ENCODE results near the gene ADAMTS12.

ADAMTS12 gene

GRCh38 chr5:33701951-33702350 lies 189.8 kb downstream of the ADAMTS12 start:
- no peak for DNase-seq

GRCh38 chr5:33701251-33701650 lies 190.5 kb downstream of the ADAMTS12 start:
- DNase-seq = no peak

GRCh38 chr5:33696411-33696810 lies 195.4 kb downstream of the ADAMTS12 start:
- DNase-seq = no peak

DNA sequence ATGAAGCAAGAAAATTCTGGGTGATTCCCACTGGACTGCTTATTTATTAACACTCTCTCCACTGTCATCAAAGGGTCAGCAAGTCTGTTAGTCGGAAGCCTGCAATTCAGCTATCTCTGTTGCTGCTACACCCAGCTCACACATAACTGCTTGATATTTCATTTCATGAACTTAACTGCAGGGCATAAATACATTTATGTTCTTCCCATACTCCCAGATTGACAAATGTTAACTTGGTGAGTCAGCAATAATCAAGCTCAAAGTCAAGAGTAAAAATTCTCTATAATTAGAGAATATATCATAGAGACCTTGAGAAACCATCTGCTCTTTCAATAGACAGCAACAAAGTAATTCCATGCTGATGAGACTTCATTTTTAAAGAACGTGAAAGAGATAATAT lies 198.8 kb downstream of the ADAMTS12 start:
- DNase-seq = no peak

- no peak for DNase-seq
These were observed 199.9 kb downstream of the ADAMTS12 start for GRCh38 chr5:33691856-33692255.

DNA sequence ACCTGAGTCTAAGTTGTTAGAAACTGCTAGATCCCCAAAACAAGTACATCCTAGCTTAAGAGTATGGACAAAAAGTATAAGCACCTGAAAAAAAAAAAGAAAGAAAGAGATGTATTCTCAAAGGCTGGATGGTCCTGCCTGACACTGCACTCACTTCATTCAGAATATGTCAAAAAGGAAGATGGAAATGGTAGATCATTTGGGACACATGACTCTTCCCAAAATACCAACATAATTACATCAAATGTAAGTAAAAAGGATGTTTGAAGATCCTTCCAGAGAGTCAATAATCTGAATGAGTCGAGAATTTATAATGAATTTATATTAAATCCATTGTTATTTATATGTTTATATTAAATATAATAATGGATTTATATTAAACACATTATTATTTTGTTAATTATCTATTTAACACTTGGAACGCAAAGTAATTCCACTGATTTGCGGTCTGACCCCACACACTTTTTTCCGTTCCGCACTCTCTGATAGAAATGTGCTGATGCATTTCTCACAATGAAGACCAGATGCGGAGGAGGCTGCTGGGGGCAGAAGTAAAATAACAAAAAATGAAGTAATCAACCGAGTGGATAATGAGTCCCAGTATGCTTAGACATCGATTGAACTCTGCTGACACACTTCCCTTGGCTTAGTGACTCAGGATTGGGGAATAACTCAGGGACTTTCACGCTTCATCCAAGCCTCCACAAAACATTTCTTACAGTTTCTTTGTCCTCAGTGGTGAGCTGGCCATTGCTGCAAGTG lies 201.2 kb downstream of the ADAMTS12 start:
- no peak for DNase-seq

- no peak for DNase-seq
These were observed 203.3 kb downstream of the ADAMTS12 start for GRCh38 chr5:33688526-33688925.

GRCh38 chr5:33688066-33688465 lies 203.7 kb downstream of the ADAMTS12 start:
- no peak for DNase-seq

DNA sequence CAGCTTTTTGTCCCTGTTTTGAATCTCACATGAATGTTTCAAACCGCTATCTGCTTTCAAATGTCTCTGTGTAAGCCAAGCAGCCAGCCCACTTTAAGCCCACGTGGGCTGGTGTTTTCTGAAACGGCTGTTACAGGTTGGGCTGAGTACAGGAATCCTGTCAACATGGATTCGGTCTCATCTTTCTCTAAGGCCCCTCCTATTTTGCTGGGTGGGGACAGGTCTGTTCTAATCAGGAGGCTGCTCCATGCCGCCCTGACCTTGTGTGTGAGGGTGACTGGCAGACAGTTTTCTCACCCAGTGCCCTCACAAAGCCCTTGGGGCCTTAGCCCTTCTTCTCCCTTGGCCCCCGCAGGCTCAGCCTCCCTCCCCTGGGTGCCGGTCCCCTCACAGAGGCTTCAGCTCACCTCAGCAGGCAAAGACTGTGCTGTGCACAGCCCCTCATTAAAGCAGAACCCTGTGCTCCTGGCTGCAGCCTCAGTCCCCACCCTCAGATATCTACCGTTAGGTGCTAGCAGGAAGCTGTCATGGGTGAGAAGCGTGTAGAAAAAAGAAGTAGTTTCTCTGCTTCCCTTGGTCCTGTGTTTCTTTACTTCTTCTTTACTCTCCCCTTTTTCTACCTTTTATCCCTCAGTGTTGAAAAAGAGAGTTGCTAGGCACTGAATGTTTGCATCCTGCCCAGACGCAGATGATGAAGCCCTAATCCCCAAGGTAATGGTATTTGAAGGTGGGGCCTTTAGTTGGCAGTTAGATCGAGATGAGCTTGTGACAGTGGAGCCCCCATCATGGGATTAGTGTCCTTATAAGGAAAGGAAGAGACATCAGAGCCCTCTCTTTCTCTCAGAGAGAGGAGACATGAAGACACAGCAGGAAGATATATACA lies 205.7 kb downstream of the ADAMTS12 start:
- DNase-seq = no peak

DNA sequence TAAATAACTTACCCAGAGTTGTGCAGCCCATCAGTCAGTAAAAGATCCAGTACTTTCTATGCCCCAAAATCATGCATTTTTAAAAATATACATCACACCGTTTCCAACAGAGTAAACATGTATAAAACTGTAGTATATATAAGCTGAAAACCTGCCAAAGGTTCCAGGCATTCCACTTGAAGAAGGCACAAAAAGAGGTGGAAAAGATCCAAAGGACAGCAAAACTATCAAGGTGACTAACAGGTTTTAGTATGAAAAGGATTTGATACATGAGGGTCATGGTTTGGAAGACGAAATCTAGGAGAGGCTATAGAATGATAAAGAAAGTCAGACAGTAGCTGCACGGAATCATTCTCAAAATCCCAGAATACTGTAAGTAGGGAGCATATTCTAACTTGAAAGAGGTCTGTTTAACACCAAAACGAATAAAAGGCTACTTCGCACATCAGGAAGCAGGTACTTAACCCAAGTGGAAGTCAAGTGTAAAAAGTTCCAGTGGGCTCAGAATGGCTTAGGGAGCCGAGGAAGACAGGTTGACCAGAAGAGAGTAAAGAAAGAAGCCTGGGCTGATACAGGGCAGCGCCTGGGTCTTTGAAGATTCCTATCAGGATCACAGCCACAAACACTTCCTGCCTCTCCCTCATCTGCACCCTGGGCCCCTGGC lies 207.2 kb downstream of the ADAMTS12 start:
- no peak for DNase-seq

- DNase-seq = no peak
These were observed 212.0 kb downstream of the ADAMTS12 start for GRCh38 chr5:33679791-33680190.

DNA sequence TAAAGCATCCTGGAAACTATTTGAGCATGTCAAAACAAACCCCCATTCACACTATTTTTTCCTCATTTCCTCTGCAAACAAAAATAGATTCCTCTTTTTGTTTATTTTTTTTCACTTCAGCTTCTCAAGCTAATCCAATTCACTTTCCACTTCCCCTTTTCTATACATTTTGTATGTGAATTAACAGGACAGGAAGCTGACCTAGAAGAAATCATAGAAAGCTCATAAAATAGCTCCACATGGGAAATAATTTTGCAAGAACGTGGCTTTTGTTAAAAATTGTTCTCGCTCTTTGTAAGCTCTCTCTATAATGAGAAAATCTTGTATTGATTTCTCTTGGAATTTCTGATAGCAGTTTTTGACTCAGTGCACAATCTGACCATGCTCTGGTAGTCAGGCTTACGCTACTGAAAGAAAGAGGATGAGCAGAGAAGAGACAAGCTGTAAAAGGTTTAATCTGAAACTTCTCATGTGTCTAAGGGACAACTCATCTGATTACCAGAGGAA lies 215.8 kb downstream of the ADAMTS12 start:
- no peak for DNase-seq

- DNase-seq = no peak
These were observed 220.0 kb downstream of the ADAMTS12 start for GRCh38 chr5:33671700-33672291.

DNA sequence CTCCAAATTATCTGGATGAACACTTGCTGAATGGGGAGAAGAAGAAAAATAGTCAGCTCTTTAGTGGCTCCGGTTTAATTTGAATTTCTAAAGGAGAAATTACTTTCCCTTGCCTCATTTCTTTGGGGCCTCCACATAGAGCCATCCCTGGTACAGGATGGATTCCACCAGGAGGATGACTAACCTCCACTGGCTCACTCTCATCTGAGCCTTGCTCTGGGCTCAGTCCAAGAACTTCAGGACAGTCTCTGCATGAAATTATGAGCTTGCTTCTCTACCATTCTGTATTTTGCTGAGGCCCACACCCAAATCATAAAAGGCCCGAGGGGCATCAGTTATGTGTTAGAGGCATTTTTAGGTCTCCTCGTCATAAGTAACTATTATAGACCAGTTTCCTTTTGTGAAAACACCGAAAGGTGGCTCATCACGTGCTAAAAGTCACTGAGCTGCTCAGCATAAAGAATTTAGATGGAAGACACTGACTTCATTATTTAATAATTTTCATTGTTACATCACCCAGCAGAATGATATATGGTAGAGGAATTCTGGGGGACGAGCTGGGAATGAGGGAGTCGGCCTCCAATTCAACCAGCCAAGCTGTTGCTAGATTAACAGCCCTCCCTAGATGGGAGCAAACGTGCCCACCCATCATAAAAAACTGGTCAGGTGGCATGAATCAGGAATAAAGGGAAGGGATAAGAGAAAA lies 228.9 kb downstream of the ADAMTS12 start:
- DNase-seq = no peak

DNA sequence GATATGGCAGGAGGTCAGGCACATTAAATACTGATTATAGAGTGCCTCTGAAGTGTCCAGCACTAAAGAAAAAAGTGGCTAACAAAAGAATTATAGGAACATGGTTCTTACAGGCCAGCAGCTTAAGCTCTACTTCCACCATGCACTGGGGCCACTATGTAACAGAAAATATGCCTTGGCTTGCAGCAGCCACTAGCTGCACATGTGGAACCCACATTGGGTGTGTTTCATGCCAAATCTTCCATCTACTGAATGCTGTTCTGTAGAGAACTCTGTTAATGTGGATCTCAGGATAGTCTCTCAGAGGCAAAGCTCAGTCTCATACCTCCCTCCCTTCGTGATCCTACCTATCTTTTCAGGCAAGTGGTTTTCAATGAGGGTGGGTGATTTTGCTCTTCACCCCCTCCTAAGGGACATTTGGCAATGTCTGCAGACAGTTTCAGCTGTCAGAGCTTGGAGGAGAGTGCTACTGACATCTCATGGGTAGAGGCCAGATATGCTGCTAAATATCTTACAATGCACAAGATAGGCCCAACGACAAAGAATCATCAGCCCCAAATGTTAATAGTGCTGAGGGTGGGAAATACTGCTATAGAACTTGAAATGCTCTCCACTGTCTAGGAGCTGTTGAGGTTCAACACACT lies 232.1 kb downstream of the ADAMTS12 start:
- DNase-seq = no peak

- no peak for DNase-seq
These were observed 233.9 kb downstream of the ADAMTS12 start for GRCh38 chr5:33657804-33658440.

DNA sequence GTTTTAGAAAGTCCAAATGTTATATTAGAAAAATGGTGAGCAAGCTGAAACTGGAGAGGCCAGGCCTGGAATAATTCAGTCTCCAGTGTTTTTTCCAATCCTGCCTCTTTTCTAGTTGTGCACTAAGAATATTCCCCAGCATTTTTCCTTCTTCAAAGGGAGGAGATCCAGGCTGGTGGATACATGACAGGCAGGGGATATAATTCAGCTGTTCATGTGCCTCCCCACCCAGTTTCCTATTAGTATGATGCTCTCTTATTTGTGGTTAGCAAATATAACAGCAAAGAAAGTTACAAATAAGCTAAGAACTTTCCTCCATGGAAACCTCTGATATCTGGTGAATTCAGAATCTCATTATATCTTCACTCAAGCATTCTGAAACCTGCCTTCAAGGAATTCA lies 234.6 kb downstream of the ADAMTS12 start:
- DNase-seq = no peak

DNA sequence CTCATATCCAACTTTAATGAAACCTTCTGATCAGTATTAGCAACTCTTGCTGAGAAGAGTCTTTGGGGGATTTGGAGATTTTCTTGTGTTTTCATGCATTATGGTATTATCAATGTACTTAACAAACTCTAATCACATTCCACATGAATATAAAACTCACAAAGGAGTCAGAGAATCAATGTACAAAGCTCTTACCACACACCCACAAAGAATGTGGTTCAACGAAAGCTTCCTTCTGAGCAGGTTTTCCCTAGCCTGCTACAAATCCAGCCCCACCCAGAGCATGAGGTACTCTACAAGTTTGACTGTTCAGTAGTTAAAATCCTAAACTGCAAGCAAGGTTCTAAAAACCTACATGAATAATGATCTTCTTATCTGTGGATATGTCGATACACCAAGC lies 240.9 kb downstream of the ADAMTS12 start:
- DNase-seq = no peak

DNA sequence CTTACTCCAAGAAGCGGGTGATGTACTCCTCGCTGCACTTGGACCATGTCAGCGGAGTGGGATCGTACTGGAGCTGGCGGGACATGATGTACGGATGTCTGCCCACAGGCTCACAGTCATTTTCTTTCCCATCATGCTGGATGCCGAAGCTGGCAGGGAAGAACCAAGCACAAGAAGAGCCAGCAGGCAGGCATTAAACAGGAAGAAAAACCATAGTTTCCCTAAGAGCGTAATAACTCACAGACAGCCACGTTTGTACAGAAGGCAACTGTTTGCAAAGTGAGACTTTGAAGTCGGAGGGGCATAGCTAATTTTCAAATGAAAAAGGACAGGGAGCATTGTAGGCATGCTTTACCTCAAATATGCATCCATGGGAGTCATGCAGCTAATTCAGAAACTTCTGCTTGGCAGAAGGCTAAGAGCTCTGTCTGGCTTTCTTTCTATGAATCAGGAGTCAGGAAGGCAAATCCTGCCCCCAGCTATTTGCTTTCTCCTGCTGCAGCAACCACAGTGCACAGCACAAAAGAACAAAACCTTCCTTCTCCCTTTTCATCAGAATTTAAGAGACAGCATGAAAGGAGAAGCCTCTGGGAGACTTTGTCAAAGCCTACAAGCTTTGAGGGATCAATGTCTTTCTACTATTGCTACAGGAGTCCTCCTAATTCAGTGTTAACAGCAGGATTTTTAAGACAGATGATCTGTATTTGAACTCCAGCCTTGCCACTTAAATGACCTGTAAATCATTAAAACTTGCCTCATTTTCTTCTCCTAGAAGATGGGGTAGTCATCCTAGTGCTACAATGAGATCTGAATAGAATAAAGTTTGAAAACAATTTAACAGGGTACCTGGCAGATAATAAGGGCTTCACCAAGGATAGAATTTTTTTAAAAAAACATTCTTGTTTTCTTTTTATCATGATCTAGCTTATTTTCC lies 242.0 kb downstream of the ADAMTS12 start:
- no peak for DNase-seq
